Smooth muscle cell (in vitro differentiated cells): ENCODE results near the gene CYP2J2. TPM values are rescaled to one million over a fixed set of nuclear protein-coding genes. Genes with fewer than 3 reads are reported as not detected.
A peak's percentile ranks its signal among the peaks of the same experiment; 100 is the strongest.
"Not testable (repeated sequence)": the region's sequence is repeated elsewhere in the genome, so short reads cannot be mapped to it uniquely, and the experiment has no call there.

ENCODE experiments used
- DNase-seq: peaks from one replicate; lab custom pipeline; 2025; ENCODE audit not compliant: unreplicated experiment; lab: John Stamatoyannopoulos, UW
- H2AFZ ChIP-seq: fragments of 200-600 bp; sonication (generic); 2 replicates; pipeline ENCODE4 v1.6.0; 2016; ENCODE audit warnings: antibody characterized with exemption, low read depth, mild to moderate bottlenecking
- H3F3A ChIP-seq: fragments of 200-600 bp; sonication (generic); 2 replicates; pipeline ENCODE4 v1.6.0; 2017; ENCODE audit warnings: antibody characterized with exemption, low read depth
- H3K27ac ChIP-seq: fragments of 200-600 bp; sonication (generic); 2 replicates; pipeline ENCODE4 v1.5.1; 2016; ENCODE audit warnings: low read depth, mild to moderate bottlenecking
- H3K27me3 ChIP-seq: fragments of 200-600 bp; sonication (generic); 2 replicates; pipeline ENCODE4 v1.6.1; 2016; ENCODE audit warnings: low read depth, mild to moderate bottlenecking
- H3K36me3 ChIP-seq: fragments of 200-600 bp; sonication (generic); 2 replicates; pipeline ENCODE4 v1.5.1; 2016; ENCODE audit warnings: low read depth
- H3K4me1 ChIP-seq: fragments of 200-600 bp; sonication (generic); 2 replicates; pipeline ENCODE4 v1.5.1; 2016; ENCODE audit warnings: low read depth
- H3K4me2 ChIP-seq: fragments of 200-600 bp; sonication (generic); 2 replicates; pipeline ENCODE4 v1.6.0; 2016; ENCODE audit warnings: mild to moderate bottlenecking
- H3K4me3 ChIP-seq: fragments of 200-600 bp; sonication (generic); 2 replicates; pipeline ENCODE4 v1.5.1; 2016; ENCODE audit warnings: mild to moderate bottlenecking
- H3K79me2 ChIP-seq: fragments of 200-600 bp; sonication (generic); 2 replicates; pipeline ENCODE4 v1.6.0; 2016; ENCODE audit warnings: low read depth, mild to moderate bottlenecking
- H3K9ac ChIP-seq: fragments of 200-600 bp; sonication (generic); 2 replicates; pipeline ENCODE4 v1.6.0; 2016; ENCODE audit warnings: low read depth
- H3K9me3 ChIP-seq: fragments of 200-600 bp; sonication (generic); replicated peaks from 2 replicates; pipeline ENCODE4 v1.5.1; 2016; ENCODE audit warnings: low read depth
- H4K20me1 ChIP-seq: fragments of 200-600 bp; sonication (generic); 2 replicates; pipeline ENCODE4 v1.6.0; 2016; ENCODE audit warnings: low read depth
- WGBS: methylation state at CpG from one replicate; pipeline ENCODE4 v1.1.7; 2016; ENCODE audit warnings: low lambda C conversion rate; 5-methylcytosine and 5-hydroxymethylcytosine counted together
- polyA plus RNA-seq: library from polyadenylated mRNA; unstranded; fragments of >200 nt; fragmentation: Nextera tagmentation; extraction: Ambion mirVana; gene quantifications from 2 replicates; pipeline ENCODE4 v1.2.1, GENCODE V29; 2016
- total RNA-seq: library from RNA; depleted of rRNA; stranded (reverse); fragments of >200 nt; gene quantifications from 2 replicates; pipeline ENCODE4 v1.2.3, GENCODE V29; 2014
- TF ChIP-seq, protein P1 (sequence below): fragments of 200-600 bp; sonication (generic); IDR thresholded peaks from 2 replicates; pipeline ENCODE4 v1.5.1; 2017; ENCODE audit warnings: borderline replicate concordance, mild to moderate bottlenecking, antibody characterized with exemption; ENCODE audit not compliant: insufficient read depth, poor library complexity, severe bottlenecking

Gene CYP2J2
- total and polyA plus RNA-seq, 2 experiments from 2014 or later, result 1.7 to 2.5 TPM

DNA sequence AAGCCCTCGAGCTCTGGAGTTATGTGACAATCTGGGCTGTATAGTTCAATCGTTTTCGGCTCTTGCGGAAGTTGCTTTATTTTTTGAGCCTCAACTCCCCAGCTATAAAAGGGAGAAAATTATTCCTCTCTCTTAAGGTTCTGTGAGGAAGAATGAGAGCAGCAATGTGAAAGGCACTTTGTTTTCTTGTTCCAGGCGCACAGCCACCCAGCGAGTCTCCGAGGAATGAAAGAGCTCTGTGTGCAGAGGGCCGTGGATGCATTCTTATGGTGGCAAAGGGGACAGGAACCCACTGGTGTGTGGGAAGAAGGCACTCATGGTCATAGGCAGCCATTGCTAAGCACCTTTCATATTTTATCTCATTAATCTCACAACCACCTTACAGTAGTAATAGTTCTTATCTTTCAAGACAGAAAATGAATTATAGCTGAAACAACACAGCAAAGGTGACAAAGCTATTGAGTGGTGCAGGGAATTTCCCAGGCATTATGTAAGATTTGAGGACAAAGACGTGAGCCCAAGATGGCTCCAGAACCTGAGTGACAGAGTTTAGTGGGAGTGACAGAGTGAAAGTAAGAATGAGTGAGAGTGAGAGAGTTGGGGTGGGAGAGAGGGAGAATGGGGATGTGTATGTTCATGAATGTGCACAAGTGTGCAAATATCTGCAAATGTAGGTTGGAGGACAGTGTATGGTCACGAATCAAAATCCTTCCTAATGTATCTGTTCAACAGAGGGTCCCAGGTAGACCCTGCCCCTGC is 9.4 kb downstream of the CYP2J2 start:
- Histone ChIP-seq H3K36me3 (no peaks in the 10 kb centered on the region), H4K20me1 (no peaks in the 10 kb centered on the region), H3K9ac (no peak overlapping the region), H2AFZ (no peak overlapping the region), H3K9me3 (no peaks in the 10 kb centered on the region), H3K4me3 (no peak overlapping the region), H3K4me1 (no peaks in the 10 kb centered on the region), H3K27me3 (no peaks in the 10 kb centered on the region), H3K27ac (no peak overlapping the region), H3F3A (no peaks in the 10 kb centered on the region), H3K4me2 (no peak overlapping the region), H3K79me2 (no peaks in the 10 kb centered on the region)
- TF ChIP-seq, protein P1, sequence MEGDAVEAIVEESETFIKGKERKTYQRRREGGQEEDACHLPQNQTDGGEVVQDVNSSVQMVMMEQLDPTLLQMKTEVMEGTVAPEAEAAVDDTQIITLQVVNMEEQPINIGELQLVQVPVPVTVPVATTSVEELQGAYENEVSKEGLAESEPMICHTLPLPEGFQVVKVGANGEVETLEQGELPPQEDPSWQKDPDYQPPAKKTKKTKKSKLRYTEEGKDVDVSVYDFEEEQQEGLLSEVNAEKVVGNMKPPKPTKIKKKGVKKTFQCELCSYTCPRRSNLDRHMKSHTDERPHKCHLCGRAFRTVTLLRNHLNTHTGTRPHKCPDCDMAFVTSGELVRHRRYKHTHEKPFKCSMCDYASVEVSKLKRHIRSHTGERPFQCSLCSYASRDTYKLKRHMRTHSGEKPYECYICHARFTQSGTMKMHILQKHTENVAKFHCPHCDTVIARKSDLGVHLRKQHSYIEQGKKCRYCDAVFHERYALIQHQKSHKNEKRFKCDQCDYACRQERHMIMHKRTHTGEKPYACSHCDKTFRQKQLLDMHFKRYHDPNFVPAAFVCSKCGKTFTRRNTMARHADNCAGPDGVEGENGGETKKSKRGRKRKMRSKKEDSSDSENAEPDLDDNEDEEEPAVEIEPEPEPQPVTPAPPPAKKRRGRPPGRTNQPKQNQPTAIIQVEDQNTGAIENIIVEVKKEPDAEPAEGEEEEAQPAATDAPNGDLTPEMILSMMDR, result no peak
- no peak for DNase-seq
- WGBS, result 97% methylated on average over 10 of the region's 10 CpGs

DNA sequence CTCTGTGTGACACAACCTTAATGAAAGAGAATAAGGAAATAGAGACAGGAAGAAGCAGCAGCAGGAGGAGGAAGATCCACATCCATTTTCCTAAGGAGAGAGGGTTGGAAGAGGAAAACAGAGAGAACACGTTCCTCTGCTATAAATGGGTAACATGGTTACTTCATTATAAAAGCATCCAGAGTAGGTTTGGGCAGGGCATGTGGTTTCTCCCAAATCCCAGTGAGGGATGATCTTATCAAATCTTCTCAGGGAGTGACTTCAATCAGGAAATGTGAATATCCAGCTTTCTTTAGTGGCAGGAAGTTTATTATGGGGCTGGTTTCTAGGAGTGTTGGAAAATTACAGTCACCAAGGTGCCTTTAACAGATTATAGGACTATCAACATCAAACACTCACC is 11.1 kb downstream of the CYP2J2 start:
- TF ChIP-seq, protein P1, result no peak
- no peaks in the 10 kb centered on the region for H3K27me3 ChIP-seq
- no peaks in the 10 kb centered on the region for H3K79me2 ChIP-seq
- no peaks in the 10 kb centered on the region for H3K4me1 ChIP-seq
- no peaks in the 10 kb centered on the region for H3K36me3 ChIP-seq
- H2AFZ ChIP-seq, result no peak overlapping the region
- no peak overlapping the region for H3K4me3 ChIP-seq
- peak overlapping the region; percentile 52 for H3K4me2 ChIP-seq
- H3F3A ChIP-seq, result no peaks in the 10 kb centered on the region
- no peak for DNase-seq
- H3K27ac ChIP-seq, result peak overlapping the region; percentile 16
- H3K9ac ChIP-seq, result no peak overlapping the region
- 25% methylated on average over 1 of the region's 1 CpG for WGBS
- no peaks in the 10 kb centered on the region for H4K20me1 ChIP-seq
- no peaks in the 10 kb centered on the region for H3K9me3 ChIP-seq

DNA sequence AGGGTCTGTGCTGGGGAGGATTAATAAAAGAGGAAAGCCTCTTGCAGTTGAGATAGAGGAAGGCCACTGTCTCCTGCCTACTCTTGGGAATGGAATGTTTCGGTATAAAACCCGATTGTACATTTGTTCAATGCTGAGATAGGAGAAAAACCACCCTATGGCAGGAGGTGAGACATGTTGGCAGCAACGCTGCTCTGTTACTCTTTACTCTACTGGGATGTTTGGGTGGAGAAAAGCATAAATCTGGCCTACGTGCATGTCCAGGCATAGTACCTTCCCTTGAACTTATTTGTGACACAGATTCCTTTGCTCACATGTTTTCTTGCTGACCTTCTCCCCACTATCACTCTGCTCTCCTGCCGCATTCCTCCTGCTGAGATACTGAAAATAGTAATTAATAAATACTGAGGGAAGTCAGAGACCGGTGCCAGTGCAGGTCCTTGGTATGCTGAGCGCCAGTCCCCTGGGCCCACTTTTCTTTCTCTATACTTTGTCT is 11.7 kb downstream of the CYP2J2 start:
- not testable (repeated sequence) for H4K20me1 ChIP-seq, H3K79me2 ChIP-seq, H3K4me2 ChIP-seq, H3F3A ChIP-seq, DNase-seq, H2AFZ ChIP-seq, H3K4me1 ChIP-seq, H3K27me3 ChIP-seq, H3K4me3 ChIP-seq, H3K36me3 ChIP-seq, H3K9me3 ChIP-seq, H3K9ac ChIP-seq
- peak overlapping the region; percentile 16 for H3K27ac ChIP-seq
- 91% methylated on average over 7 of the region's 7 CpGs for WGBS

DNA sequence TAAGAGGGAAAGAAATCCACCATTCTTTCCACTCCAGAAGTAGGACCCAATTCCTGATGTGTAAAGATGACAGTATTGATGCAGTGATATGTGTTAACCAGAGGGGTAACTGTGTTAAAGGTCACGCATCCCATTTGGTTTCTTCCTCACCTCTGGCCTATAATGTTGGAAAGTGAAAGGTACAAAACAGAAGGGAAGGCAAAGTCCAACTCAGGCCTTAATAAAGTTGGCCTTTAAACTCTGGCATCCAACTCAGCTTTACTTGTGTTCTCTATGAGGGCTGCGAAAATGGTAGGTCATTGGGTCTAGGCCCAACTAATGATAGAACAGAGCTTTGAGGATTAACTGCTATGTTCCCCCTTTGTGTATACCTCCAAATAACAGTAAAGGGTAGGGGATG is 17.9 kb downstream of the CYP2J2 start:
- H4K20me1 ChIP-seq, result no peaks in the 10 kb centered on the region
- TF ChIP-seq, protein P1, result no peak
- H3K4me3 ChIP-seq, result no peak overlapping the region
- no peaks in the 10 kb centered on the region for H3K4me1 ChIP-seq
- no peak overlapping the region for H3K9ac ChIP-seq
- no peaks in the 10 kb centered on the region for H3K9me3 ChIP-seq
- DNase-seq, result no peak
- H3K36me3 ChIP-seq, result no peaks in the 10 kb centered on the region
- H3K4me2 ChIP-seq, result no peak overlapping the region
- no peak overlapping the region for H3K27ac ChIP-seq
- H2AFZ ChIP-seq, result no peak overlapping the region
- no peaks in the 10 kb centered on the region for H3F3A ChIP-seq
- H3K79me2 ChIP-seq, result no peaks in the 10 kb centered on the region
- H3K27me3 ChIP-seq, result no peaks in the 10 kb centered on the region
- WGBS, result 100% methylated on average over 2 of the region's 2 CpGs
